GM19324 (cell line): ENCODE data around the gene IL21R.
"Not testable (repeated sequence)": the region's sequence is repeated elsewhere in the genome, so short reads cannot be mapped to it uniquely, and the experiment has no call there.

Experiments used
- ATAC-seq: cut with Tn5 transposase; IDR thresholded peaks from one replicate; pipeline ENCODE4 v1.9.1; 2021; ENCODE audit warnings: mild to moderate bottlenecking, moderate library complexity; ENCODE audit not compliant: unreplicated experiment, low FRiP score

Gene IL21R

DNA sequence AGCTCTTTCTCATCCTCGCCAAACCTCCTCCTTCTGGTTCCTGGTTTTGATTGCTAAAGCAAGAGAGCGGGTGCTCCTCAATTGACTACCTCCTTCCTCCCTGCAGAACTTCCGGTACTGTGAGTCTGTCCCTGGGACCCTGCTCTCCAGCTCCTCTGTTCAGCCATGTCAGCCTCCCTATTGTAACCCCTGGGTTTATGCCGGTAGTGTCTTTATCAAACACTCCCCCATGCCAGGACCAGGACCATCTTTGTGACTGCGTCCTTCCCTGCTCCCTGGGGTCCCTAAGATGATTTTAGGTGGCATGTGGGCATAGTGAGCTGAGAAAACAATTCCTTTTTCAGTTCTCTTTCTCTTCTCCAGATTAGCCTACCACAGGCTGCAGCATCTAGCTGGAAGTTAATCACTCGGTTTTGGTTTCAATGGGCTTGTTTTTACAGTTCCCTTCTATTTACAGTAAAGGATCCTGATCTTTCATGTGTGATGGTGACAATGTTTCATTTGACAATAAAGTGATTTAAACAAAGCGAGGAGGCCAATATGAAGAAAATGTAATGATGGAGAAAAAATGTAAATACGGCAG is 27.7 kb upstream of the IL21R start:
- ATAC-seq, result no peak

DNA sequence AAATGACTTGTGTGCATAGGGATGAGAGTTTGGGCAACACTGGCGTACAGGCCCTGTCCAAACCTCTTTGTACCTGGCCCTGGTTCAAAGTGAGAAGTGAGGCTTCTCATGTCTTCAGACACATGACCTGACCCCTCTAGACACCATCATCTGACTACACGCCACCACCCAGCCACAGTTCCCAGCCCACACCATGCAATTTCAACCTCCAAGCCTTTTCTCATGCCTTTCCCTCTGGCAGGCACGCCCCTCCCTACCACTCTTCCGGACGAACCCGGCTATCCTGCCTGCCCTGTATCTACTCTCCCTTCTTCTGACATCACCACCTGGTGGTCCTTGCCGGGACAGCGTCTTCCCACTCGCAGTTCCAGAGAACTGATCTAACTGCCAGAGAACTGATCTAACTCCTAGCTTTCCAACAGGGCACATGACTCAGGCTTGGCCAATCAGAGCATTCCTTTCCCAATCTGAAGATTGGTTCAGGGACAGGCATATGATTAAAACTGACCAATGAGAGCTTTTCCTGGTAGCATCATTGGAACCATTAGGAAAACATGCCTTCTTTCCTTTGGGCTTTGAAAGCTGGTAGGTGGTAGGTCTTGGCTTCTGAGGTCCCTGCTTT is 27.1 kb upstream of the IL21R start:
- no peak for ATAC-seq

DNA sequence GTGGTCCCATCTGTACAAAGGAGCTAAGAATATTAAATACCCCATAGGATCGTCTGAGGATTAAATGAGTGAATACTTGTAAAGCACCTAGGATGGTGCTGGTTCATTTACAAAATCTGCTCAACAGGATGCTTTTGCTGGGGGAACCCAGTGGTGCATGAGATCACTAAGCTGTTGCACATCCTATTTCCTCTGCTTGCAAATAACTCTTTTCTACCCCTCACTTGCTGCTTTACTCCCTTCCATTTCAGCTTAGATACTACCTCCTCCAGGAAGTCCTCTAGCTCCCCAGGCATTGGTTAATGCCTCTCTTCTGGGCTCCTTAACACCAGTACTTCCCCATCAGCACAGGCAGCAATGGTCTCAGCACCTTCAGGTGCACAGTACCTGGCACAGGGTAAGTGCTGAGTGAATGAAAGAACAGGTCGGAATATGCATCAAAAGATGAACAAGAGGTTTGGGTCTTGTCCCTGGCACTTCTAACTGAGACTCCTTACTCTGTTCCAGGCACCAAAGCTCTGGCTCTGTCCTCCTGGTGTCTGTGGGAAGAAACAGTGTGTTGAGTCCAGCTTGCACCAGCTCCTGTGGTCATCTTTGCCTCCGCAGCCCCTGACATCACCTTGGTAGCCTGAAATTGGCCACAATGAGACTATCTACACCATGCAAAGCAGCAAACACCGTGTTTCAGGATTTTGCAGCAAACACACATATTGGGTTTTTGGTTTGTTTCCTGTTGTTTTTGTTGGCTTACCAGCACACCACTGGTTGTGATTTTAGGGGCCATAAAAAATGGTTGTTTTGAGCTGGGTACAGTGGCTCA is 24.1 kb upstream of the IL21R start:
- ATAC-seq, result no peak

DNA sequence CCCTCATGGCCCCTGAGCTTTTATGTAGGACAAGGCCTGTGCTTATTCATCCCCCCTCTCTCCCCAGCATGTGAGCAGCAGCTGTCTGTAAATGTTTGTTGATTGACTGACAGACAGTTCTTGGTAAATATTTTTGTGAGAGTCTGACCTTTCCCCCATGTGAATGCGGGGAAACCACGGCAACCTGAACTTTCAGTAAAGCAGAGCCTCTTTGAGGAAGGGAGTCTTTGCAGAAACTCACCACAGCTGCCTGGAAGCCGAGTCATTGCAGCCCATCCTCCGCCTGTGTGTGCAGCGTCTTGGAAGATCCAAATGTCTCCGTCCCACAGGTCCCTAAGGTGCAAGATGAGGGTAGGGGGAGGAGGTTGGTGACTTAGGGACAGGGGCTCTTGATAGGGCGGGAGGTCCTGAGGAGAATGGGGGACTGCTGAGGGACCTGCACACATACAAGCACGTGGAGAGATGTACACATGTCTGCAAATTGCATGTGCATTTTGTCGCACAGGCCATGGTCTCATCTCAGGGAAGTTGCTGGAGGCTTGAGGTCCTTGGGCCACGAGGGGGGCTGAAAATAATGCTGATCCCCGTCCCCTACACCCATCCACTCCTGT is 23.0 kb upstream of the IL21R start:
- no peak for ATAC-seq

DNA sequence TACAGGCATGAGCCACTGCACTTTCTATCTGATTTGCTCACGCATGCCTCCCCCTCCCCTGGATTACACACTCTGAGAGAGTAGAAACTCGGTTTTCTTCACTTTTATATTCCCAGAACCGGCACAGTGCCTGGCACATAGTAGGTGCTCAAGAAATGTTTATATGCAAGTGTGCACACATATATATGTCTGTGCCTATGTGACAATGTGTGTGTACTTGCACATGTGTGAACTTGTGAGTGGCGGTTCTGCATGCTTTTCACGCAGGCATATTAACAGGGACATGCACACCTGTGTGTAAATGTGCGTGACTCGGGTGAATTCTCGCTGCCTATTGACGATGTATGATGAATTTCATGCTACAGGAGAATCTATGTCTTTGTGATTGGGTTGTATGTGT is 22.1 kb upstream of the IL21R start:
- no peak for ATAC-seq

DNA sequence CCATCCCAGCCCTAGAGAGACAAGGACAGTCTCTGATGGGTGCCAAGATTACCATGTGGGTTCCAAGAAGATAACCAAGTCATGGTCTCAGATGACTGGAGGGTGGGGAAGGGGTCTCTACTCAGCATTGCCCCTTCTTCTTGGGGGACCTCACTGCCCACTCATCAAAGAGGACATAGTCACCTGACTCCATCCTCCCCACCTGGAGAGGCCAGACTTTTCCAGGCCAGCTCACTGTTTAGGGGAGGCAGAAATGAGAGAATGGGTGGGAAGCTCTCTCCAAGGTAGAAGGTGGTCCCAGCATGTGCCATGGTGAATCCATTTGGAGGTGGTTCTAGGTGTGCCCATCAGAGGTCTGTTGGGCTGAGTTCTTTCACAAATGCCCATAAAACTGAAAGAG is 20.7 kb upstream of the IL21R start:
- no peak for ATAC-seq

DNA sequence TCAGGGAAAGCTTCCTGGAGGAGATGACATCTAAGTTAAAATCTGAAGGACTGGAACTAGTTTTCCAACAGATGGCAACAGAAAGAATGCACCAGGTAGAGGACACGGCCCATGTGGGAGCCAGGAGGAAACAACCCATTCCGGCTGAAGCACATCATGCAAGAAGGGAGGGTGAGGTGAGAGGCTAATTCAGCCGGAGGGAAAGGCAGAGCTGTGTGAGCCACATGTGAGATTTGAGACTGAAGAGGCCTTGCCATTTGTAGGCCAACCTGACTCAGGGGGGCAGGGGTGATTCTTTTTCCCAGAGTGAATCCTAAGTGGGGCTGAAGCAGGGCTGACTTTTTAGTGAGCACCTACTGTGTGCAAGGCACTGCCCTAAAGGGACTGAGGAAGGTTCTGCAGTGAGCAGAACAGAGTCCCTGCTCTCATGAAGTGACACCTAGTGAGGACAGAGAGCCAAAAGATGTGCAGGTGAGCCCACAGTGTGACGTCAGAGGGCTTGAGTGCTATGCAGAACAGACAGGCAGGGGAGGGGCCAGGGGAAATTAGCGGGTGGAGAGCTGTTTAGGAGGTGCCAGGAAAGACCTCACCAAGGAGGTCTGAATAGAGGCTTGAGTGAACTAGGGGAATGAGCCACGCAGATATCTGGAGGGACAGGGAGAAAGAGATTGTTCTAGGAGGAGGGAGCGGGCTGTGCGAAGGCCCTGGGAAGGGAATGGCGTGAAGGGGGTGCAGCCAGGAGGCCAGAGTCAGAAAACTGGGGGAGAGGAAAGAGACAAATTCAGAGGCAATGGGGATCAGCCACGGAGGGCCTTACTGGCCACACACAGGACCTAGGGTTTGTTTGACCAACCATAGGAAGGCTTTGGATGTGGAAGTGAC is 19.8 kb upstream of the IL21R start:
- no peak for ATAC-seq

DNA sequence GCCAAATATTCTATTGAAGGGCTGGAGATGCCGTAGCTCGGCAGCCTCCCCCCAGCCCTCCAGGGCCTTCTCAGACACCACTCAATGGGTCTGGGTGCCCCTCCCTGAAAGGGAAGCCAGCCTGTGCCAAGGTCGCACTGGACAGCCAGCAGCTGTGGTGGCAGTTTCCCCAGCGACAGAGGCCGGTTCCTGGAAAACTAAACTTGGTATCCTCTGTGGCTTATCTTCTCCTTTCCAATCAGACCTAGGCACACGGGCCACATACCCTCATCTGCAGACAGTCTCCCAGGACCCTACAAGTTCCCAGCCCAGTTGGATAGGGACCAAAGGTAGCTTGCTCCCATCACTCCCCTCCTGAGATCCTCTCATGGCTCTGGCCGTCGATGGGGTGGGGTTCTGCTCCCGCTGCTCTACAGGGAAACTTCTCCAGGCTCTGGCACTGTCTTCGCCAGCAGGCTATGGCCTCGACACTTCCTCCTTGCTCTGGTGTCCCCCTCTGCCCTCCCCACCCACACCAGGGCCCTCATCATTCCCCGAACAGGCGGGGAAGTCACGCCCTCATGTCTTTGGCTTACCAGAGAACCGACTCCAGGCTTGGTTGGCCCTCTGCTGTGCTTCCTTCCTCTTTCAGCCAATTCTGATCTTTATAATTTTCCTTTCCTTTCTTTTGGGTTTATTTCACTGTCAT is 18.3 kb upstream of the IL21R start:
- no peak for ATAC-seq

DNA sequence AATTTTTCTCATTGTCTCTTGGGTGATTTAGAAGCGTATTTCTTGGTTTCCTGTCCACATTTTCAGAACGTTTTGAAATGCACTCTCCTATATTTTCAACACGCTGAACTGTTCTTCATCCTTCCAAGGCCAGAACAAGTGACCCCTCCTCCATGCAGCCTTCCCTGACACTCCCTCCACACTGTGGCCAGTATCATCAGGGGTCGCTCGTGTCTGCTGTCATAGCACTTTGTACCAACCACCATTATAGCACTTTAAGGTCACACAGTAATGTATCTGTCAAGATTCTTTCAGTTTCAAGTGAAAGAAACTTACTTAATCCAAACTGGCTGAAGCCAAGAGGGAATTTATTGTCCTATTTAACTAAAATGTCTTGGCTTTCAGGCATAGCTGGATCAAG is 17.5 kb upstream of the IL21R start:
- ATAC-seq, result no peak

DNA sequence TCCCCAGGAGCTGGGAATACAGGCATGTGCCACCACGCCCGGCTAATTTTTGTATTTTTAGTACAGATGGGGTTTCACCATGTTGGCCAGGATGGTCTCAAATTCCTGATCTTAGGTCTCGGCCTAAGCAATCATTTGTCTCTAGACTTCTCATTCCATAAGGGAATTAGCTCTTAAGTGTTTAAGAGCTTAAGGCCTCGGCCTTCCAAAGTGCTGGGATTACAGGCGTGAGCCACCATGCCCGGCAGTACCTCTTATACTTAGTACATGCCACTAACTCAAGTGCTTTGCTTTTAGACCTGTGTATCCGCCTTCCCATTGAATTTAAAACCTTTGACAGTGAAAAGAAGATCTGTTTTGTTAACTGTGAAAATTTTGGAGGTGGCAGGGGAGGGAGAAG is 16.6 kb upstream of the IL21R start:
- no peak for ATAC-seq

DNA sequence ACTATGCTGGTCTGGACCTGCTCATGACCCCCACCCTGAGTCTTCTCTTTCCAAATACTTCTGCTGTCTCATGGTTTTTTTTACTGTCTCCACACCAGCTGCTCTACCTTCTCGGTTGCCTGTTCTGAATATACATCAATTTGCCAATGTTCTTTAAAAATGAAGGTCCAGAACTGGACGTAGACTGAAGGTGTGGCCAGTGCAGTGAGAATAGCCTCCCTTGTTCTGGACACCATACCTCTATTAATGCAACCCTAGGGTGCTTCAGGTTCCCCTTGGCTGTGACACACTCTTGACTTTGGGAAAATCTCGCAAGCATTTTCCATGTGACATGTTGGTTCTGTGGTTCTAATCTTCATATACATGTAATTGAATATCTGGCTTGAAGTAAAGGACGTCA is 15.3 kb upstream of the IL21R start:
- ATAC-seq, result no peak

DNA sequence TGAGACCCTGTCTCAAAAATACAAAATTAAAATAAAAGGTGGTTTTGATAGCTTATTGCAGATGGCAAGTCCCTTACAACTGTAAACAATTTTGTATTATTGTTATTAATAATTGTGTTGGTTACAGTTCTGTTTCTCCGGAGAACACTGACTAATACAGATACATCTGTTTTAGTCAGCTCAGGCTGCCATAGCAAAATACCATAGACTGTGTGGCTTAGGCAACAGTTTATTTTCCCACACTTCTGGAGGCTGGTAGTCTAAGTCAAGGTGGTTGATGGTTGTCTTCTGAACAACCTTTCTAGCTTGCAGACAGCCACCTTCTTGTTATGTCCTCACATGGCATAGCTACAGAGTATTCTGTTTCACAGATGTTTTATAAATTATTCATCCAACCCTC is 14.2 kb upstream of the IL21R start:
- ATAC-seq, result no peak

DNA sequence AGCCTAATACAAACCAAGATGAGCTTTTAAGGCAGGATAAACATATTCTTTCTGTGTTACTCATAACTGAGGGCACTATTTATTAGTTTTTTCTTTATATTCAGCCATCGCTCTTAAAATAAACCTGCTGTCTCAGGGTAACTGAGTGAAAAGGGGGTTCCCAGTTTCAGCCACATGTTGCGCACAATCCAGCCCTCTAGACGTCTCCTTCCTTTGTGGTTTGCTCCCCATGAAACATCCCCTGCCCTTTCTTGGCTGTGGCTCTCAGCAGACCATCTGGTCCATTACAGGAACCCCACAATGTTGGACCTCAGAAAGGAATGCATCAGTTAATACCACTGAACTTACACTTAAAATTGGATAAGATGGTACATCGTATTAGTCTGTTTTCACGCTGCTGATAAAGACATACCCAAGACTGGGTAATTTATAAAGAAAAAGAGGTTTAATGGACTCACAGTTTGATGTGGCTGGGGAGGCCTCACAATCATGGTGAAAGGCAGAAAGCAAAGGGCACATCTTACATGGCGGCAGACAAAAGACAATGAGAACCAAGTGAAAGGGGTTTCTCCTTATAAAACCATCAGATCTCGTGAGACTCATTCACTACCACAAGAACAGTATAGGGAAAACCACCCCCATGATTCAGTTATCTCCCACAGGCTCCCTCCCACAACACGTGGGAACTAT is 12.6 kb upstream of the IL21R start:
- ATAC-seq, result no peak

DNA sequence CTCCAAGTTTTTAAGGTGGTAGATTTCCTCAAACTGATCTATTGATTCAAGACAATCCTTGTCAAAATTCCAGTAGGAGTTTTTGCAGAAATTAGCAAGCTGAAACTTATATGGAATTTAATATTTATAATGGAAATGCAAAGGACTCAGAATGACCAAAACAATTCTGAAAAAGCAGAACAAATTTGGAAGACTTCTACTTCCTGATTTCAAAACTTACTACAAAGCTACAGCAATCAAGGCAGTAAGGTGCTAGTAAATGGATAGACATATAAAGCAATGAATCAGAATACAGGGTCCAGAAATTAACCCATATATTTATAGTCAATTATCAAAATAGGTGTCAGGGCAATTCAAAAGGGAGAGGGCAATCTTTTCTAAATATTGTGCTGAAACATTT is 11.8 kb upstream of the IL21R start:
- no peak for ATAC-seq

DNA sequence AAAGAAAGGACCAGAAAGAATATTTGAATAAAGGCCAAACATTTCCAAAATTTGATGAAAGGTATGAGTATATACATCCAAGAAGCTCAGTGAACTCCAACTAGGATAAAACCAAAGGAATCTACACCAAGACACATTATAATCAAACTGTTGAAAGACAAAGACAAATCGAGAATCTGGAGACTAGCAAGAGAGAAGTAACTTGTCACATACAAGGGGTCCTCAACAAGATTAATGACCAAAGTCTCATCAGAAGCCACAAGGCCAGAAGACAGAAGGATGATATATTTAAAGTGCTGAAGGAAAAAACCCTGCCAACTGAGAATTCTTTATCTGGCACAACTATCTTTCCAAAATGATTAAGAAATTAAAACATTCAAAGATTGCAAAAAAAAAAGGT is 9.3 kb upstream of the IL21R start:
- ATAC-seq, result no peak

DNA sequence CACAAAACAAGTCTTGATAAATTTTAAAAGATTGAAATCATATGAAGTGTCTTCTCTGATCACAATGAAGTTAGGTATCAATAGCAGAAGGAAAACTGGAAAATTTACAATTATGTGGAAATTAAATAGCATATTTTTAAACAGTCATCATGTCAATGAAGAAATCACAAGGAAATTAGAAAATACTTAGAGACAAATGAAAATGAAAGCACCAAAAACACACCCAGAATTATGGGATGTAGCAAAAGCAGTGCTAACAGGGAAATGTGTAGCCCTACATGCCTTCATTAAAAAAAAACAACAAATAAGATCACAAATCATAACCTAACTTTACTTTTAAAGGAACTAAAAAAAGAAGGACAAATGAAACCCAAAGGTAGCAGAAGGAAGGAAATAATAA is 7.5 kb upstream of the IL21R start:
- ATAC-seq, result no peak

DNA sequence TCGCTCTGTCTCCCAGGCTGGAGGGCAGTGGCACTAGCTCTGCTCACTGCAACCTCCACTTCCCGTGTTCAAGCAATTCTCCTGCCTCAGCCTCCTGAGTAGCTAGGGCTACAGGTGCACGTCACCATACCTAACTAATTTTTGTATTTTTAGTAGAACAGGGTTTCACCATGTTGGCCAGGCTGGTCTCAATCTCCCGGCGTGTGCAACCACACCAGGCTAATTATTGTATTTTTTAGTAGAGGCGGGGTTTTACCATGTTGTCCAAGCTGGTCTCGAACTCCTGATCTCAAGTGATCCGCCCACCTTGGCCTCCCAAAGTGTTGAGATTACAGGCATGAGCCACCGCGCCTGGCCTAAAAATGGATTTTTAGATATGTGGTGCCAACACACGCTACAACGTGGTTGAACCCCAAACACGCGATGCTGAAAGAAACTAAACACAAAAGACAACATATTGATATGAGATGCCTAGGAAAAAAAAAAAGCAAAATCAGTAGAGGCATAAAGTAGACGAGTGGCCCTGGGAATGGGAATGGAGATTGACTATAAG is 3.6 kb upstream of the IL21R start:
- ATAC-seq, result not testable (repeated sequence)

DNA sequence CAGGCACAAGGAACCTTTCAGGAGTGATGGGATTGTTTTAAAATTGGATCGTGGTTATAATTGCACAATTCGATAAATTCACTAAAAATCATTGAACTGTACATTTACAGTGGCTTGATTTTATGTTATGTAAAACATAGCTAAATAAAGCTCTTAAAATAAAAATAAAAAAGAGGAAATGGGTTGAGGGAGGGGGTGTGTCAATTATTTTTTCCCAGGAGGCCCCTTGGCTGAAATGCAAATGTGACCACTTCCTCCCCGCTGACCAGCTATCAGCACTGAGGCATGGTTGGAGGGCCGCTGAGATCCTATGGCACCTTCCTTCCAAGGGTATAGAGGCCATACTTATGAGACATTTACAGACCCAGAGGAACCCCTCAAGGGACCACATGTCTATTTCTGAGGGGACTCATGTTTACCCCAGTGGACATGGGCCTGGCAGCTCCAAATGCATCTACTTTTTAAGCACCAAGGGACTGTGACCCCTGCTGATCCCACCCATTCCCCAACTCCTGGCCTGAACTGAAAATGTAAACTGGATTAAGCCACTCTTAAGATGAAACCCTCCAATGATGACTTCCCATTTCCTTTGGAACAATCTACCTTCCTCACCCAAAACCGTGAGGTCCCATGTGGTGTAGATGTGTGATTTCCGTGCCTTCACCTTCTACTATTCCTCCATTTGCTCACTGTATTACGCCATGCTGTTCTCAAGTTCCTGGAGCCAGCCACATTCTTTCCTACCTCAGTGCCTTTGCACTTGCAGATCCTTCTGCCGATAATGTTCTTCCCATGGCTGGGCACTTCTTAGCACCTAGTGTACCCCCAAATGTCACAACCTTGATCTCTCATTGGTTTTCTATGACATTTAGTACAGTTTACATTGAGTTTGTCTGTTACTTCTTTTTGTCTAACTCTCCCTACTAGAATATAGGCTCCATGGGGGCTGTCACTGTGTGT is 2.8 kb upstream of the IL21R start:
- no peak for ATAC-seq
